KG1 (cell line): ENCODE measurements around the gene CSNK1G1.
"Not testable (repeated sequence)": the region's sequence is repeated elsewhere in the genome, so short reads cannot be mapped to it uniquely, and the experiment has no call there.

Experiments
- DNase-seq: peaks from one replicate; lab custom pipeline; 2025; lab: John Stamatoyannopoulos, UW

Gene CSNK1G1

DNA sequence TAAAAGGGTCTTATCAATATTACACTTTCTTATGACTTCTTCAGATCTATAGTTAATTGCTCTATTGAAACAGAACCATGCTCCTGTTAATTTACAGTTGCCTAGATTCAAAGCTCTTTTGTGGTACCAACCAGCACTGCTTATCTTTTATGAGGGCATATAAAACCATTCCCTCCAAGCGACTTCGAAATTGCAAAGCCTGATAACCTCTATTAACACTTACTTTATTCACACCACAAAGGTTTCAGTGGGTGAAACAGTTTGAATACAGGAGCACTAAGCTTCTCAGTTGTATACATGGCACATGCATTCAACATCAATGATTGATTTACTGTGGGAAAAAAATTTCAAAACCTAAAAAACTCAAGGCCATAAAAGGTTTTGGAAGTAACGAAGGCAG, 118.3 kb downstream of the CSNK1G1 start:
- DNase-seq, result no peak

- no peak for DNase-seq
Observed at GRCh38 chr15:64236156-64236894, 119.6 kb downstream of the CSNK1G1 start.

DNA sequence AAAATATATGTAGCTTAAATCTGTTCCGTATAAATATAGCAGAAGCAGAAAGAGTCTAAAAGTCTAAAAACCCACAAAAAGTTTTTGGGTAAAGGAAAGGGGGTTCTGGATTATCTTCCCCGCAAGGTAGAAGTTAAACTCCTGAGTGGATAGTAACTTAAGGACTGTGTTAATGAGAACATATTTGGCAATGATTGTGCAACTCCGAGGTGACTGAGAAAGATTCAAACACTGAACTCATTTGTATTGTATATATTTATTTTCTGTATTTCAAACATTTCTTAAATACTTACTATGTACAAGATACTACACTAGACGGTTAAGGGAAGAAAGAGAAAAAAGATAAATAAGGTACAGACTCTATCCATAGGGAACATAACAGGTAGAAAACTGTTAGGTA, 120.4 kb downstream of the CSNK1G1 start:
- no peak for DNase-seq

GRCh38 chr15:64233299-64233698, 122.7 kb downstream of the CSNK1G1 start:
- DNase-seq, result no peak

DNA sequence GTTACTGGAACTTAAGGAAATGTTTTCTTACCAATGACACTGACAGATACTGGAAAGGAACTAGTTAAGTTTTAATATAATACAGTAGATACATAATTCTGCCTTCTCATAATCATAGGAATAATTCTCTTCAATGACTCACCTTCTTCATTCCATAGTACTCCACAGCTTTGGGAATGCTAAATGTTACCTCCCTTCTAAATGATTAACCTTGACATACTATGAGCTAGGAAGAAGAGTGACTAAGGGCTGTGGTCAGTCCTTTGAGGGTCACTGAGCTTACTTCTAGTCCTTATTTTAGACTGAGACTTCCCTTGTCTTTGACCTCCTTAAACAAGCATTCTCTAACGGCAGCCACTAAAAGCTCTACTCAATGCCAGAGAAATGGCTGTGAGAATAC, 123.6 kb downstream of the CSNK1G1 start:
- no peak for DNase-seq

- DNase-seq, result no peak
Observed at GRCh38 chr15:64229129-64229724, 126.7 kb downstream of the CSNK1G1 start.

DNA sequence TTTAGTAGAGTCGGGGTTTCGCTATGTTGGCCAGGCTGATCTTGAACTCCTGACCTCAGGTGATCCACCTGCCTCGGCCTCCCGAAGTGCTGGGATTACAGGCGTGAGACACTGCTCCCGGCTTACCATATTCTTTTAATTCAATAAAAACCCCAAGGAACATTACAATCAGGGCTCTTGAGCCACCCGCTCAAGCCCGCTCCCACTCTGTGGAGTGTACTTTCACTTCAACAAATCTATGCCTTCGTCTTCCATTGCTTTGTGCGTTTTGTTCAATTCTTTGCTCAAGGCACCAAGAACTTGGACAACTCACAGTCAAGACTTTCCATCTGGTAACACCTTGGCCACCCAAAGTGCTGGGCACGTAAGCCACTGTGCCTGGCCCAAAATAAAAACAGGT, 130.2 kb downstream of the CSNK1G1 start:
- DNase-seq, result no peak

DNA sequence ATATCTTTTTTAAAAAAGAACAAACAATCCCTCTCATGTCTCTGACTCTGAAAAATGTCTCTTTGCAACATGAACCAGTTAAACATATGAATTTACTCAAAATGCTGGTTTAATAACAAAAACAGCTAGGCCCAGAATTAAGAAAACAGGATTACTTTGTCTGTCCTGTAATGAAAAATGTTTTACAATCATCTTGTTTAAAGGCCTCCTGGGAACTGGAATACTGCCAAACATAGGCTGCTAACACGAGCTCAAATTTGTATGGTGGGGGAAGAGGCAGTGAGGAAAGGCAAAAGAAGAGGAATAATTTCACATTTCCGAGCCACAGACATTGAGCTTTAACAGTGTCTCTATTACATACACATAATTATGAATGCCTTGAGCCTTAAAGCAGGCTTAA, 131.5 kb downstream of the CSNK1G1 start:
- no peak for DNase-seq

GRCh38 chr15:64223882-64224281, 132.1 kb downstream of the CSNK1G1 start:
- no peak for DNase-seq

GRCh38 chr15:64222573-64223366, 133.2 kb downstream of the CSNK1G1 start:
- DNase-seq, result no peak

DNA sequence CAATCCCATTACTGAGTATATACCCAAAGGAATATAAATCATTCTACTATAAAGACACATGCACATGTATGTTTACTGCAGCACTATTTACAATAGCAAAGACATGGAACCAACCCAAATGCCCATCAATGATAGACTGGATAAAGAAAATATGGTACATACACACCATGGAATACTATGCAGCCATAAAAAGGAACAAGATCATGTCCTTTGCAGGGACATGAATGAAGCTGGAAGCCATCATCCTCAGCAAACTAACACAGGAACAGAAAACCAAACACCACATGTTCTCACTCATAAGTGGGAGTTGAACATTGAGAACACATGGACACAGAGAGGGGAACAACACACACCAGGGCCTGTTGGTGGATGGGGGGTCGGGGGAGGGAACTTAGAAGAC, 134.1 kb downstream of the CSNK1G1 start:
- DNase-seq, result not testable (repeated sequence)

- DNase-seq, result not testable (repeated sequence)
Observed at GRCh38 chr15:64217429-64217750, 138.6 kb downstream of the CSNK1G1 start.

- no peak for DNase-seq
Observed at GRCh38 chr15:64216730-64217428, 139.1 kb downstream of the CSNK1G1 start.

DNA sequence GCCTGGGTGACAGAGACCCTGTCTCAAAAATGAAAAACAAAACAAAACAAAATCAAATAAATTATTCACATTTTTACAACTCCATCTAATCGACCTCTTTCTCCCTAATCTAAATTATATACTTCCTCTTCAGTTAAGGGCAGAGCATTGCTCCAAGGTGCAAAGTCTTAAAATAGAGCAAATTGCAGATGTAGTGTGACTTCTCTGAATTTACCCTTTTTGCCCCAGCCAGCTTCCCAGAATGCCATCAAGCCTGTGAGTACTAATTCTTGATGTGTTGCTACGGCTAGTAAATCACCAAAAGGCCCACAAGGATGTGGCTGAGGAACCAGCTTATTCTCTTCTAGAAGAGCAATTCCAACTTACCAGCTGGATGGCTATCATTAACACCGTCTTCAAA, 139.8 kb downstream of the CSNK1G1 start:
- DNase-seq, result no peak

GRCh38 chr15:64213646-64214045, 142.3 kb downstream of the CSNK1G1 start:
- DNase-seq, result no peak

DNA sequence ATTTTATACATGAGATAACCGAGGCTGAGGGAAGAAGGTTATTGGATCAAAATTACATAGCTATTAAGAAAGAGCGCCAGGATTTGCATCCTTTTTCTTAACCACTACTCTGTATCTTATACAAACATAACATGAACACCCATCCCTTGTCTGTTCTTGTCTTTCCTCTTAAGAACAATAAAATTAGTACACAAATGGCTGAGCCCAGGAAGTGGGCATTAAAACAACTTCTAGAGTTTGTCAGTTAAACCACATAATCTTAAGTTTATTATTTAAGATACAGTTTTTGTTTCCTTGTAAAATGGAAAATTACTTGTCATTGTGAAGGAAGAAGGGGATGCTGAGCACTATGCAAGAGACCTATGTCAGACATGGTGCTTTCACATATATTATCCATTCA, 144.3 kb downstream of the CSNK1G1 start:
- DNase-seq, result no peak

- DNase-seq, result no peak
Observed at GRCh38 chr15:64210371-64210770, 145.6 kb downstream of the CSNK1G1 start.

GRCh38 chr15:64209680-64210334, 146.2 kb downstream of the CSNK1G1 start:
- peak; percentile 8 for DNase-seq

DNA sequence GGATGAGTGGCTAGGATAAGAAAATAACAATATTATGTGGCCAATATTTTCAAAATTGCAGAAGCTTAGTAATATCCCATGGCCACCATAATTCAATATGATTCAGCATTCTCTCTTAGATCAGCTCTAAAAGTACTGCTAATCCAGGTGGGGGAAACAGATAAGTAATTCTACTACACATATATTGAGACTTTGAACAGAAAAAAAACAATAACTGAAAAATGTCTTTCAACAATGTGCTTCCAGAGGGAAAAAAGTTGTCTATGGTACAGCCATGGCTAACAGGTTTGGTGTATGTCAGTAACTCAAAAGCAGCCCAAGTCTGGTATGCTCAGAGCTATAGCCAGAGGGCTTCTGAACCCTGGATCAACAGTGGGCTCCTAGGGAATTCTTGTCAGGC, 150.8 kb downstream of the CSNK1G1 start:
- DNase-seq, result no peak

- DNase-seq, result no peak
Observed at GRCh38 chr15:64197425-64197824, 158.5 kb downstream of the CSNK1G1 start.

DNA sequence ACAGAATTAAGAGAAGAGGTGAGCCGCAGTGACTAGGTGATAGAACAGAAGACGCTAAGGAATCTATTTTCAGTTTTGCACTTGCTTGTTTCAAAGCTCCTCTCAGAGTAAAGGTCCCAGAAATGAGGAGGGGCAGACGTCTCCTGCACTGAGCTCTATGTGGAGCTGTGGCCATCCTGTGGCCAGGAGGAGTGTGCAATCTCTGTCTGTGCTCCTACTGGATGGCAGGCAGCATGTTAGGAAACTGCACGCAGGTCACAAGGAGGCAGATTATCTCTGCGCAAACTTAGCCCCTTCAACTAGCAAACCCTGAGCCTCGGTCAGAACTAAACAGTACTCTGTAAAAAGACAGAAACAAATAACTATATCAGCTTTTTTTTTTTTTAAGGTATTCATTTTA, 162.0 kb downstream of the CSNK1G1 start:
- DNase-seq, result no peak
